ENCODE data around the gene UGT3A1. TPM values are rescaled to one million over a fixed set of nuclear protein-coding genes. Genes with fewer than 3 reads are reported as not detected.
A peak's percentile ranks its signal among the peaks of the same experiment; 100 is the strongest.

Gene UGT3A1
- total RNA-seq, 2 experiments from 2014 or later = not detected

DNA sequence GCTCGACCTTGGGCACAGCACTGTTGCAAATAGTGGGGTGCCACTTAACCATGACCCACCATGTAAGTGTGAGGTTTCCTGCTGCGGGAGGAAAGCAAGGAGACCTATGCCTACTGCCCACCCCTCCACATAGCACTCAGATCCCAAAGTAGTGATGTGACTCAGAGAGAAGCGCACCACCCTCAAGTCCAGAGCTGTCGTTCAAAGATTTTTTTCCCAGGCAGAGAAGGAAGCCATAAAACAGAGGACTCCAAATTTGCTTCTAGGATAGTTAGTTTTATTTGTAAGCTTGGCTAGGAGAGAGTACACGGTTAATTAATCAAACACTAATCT, 19.3 kb downstream of the UGT3A1 start:
- intact Hi-C loops (cut with micrococcal nuclease) = no loop called here
- DNase-seq = no peak
- no peaks in the 10 kb centered on the region for H3K4me1 Mint-ChIP-seq (ENCODE audit: low read depth)
- TF ChIP-seq, protein P1, sequence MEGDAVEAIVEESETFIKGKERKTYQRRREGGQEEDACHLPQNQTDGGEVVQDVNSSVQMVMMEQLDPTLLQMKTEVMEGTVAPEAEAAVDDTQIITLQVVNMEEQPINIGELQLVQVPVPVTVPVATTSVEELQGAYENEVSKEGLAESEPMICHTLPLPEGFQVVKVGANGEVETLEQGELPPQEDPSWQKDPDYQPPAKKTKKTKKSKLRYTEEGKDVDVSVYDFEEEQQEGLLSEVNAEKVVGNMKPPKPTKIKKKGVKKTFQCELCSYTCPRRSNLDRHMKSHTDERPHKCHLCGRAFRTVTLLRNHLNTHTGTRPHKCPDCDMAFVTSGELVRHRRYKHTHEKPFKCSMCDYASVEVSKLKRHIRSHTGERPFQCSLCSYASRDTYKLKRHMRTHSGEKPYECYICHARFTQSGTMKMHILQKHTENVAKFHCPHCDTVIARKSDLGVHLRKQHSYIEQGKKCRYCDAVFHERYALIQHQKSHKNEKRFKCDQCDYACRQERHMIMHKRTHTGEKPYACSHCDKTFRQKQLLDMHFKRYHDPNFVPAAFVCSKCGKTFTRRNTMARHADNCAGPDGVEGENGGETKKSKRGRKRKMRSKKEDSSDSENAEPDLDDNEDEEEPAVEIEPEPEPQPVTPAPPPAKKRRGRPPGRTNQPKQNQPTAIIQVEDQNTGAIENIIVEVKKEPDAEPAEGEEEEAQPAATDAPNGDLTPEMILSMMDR (IDR thresholded peaks at IDR 0.05) = no peak
- peaks cover 3% of the 10 kb centered on the region for H3K9me3 Mint-ChIP-seq
- ATAC-seq = no peak
- H3K27me3 Mint-ChIP-seq = peaks cover 7% of the 10 kb centered on the region
- ChIA-PET CTCF (no interaction called here), POLR2A (no interaction called here)
- no peak overlapping the region for H3K27ac Mint-ChIP-seq
- H3K36me3 Mint-ChIP-seq (ENCODE audit: low read depth) = no peaks in the 10 kb centered on the region
- no peak overlapping the region for H3K4me3 Mint-ChIP-seq

DNA sequence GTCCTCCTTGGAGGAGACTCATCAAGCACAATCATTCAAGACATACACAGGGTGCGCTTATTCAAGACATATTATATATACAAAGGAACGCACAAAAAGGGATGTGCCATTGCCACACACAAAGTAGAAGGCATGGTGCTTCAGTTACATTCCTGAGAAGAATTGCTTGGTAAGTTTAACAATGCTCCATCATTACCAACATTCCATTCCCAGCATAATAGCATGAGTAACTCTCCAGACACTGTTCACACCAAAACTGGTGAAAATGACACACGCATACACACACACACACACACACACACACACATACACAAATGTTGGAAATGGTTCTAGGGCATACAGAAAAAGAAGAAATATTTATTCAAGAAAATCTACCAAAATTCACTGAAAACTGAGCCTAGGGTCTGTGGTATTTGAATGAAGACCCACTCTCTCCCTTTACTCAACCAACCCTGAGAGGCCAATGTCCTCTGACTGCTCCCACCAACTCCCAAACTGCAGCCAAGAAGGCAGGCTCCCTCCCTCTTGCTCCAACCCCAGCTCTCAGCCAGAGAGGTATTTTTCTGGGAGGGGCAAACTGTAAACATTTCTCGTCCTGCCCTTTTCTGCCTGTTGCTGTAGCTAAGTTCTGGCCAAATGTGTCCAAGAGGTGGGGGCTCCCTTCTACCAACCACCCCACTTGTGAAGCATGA, 19.9 kb downstream of the UGT3A1 start:
- H3K4me3 Mint-ChIP-seq = no peak overlapping the region
- no peak for ATAC-seq

DNA sequence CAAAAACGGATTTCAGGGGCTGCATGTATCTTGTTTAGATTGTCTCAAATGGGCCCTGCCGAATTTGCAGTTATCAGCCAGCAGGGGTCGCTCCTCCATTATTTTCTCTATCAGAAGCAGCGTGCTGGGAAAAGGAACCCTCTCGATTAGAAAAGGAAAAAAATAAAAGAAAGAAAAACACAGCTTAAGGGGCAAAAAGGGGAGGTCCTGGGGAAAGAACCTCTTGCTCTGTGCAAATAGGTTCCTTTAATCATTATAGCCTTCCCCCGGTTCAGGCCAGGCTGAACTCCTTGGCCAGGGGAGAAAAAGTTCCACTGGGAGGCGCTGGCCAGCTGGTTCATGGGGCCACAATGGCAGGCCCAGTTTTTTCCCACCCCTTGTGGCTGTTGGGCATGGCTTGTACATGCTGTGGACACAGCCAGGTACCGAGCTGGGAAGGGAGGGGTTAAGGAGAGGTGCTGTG, 27.8 kb downstream of the UGT3A1 start:
- TF ChIP-seq, protein P1 (IDR thresholded peaks at IDR 0.05) = peak; percentile 67
- Mint-ChIP-seq H3K9me3 (peaks cover 4% of the 10 kb centered on the region), H3K36me3 (ENCODE audit: low read depth) (no peaks in the 10 kb centered on the region), H3K27me3 (peaks cover 11% of the 10 kb centered on the region), H3K27ac (no peak overlapping the region), H3K4me3 (no peak overlapping the region), H3K4me1 (ENCODE audit: low read depth) (no peaks in the 10 kb centered on the region)
- intact Hi-C loops (cut with micrococcal nuclease) = no loop called here
- DNase-seq (peak; percentile 27), ATAC-seq (no peak)
- ChIA-PET POLR2A (no interaction called here), CTCF (interaction anchor here (0.6 to 1.8 kb wide), 4 partner anchors 10 to 456 kb away, joined by 3 to 5 read pairs (median 4); no protein-coding TSS in a partner anchor)

More for the DNA sequence above, 19.9 kb downstream of the UGT3A1 start:
- no peak overlapping the region for H3K27ac Mint-ChIP-seq
- DNase-seq = no peak
- no peaks in the 10 kb centered on the region for H3K4me1 Mint-ChIP-seq (ENCODE audit: low read depth)
- peaks cover 9% of the 10 kb centered on the region for H3K27me3 Mint-ChIP-seq
- no peaks in the 10 kb centered on the region for H3K36me3 Mint-ChIP-seq (ENCODE audit: low read depth)
- ChIA-PET CTCF (no interaction called here), POLR2A (no interaction called here)
- peaks cover 3% of the 10 kb centered on the region for H3K9me3 Mint-ChIP-seq
- TF ChIP-seq, protein P1 (IDR thresholded peaks at IDR 0.05) = no peak
- intact Hi-C loops (cut with micrococcal nuclease) = no loop called here

DNA sequence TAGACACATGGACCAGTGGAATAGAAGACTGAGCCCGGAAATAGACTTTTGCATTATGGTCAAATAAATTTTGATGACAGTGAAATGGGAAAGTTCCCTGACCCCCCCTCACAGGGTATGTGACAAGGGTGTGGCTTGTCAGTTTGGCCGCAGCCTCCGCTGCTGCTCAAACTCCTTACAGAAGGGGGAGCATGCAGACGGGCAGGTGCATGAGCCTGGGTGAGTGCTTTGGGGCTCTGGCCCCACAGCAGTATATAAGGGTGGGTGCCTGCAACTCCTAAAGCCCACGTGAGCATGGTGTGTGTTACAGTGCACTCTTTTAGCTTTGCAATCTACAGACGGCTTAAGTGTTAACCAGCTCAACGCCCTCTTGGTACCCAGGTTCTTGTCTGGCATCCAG, 30.9 kb downstream of the UGT3A1 start:
- DNase-seq = no peak
- no peak overlapping the region for H3K27ac Mint-ChIP-seq
- no peak overlapping the region for H3K4me3 Mint-ChIP-seq
- peaks cover 23% of the 10 kb centered on the region for H3K27me3 Mint-ChIP-seq
- no peaks in the 10 kb centered on the region for H3K4me1 Mint-ChIP-seq (ENCODE audit: low read depth)
- H3K36me3 Mint-ChIP-seq (ENCODE audit: low read depth) = no peaks in the 10 kb centered on the region
- intact Hi-C loops (cut with micrococcal nuclease) = no loop called here
- ATAC-seq = no peak
- H3K9me3 Mint-ChIP-seq = peaks cover 4% of the 10 kb centered on the region
- CTCF ChIA-PET = no interaction called here
- POLR2A ChIA-PET = no interaction called here
- TF ChIP-seq, protein P1 (IDR thresholded peaks at IDR 0.05) = no peak

DNA sequence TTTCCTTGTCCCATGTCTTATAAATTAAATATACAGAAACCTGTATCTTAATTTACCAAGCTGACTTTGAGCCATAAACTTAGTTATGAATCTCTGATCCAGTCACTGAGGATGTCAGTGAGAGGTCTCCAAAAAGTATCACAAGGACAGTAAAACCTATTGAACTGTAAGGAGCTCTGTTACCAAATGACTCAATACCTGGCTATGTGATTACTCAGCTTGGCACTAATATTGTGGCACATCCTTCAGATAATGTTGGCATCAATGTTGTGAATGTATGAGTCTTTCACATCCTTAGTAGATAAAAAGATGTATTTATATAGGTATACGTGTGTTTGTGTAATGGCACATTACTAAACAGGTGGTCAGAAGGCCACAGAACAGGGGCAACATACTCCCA, 34.8 kb downstream of the UGT3A1 start:
- TF ChIP-seq, protein P1 (IDR thresholded peaks at IDR 0.05) = no peak
- Mint-ChIP-seq H3K27ac (no peak overlapping the region), H3K27me3 (peaks cover 42% of the 10 kb centered on the region), H3K9me3 (no peaks in the 10 kb centered on the region), H3K4me3 (no peak overlapping the region), H3K4me1 (ENCODE audit: low read depth) (peaks cover 5% of the 10 kb centered on the region), H3K36me3 (ENCODE audit: low read depth) (no peaks in the 10 kb centered on the region)
- intact Hi-C loops (cut with micrococcal nuclease) = no loop called here
- ChIA-PET CTCF (interaction anchor here (1.2 to 1.8 kb wide), 2 partner anchors 23 to 30 kb away, joined by 3 to 4 read pairs; no protein-coding TSS in a partner anchor), POLR2A (no interaction called here)
- ATAC-seq = no peak
- no peak for DNase-seq
